GM11168 (cell line): ENCODE measurements around the gene TRRAP.
"Not testable (repeated sequence)": the region's sequence is repeated elsewhere in the genome, so short reads cannot be mapped to it uniquely, and the experiment has no call there.

Experiments used
- in situ Hi-C: fragments of 300-500 bp; cut with MboI; formaldehyde crosslinking; loops from one replicate; pipeline ENCODE4 v1.12.0; 2022; ENCODE audit warnings: low sequenced_read_pairs; ENCODE audit not compliant: unreplicated experiment

The TRRAP gene

DNA sequence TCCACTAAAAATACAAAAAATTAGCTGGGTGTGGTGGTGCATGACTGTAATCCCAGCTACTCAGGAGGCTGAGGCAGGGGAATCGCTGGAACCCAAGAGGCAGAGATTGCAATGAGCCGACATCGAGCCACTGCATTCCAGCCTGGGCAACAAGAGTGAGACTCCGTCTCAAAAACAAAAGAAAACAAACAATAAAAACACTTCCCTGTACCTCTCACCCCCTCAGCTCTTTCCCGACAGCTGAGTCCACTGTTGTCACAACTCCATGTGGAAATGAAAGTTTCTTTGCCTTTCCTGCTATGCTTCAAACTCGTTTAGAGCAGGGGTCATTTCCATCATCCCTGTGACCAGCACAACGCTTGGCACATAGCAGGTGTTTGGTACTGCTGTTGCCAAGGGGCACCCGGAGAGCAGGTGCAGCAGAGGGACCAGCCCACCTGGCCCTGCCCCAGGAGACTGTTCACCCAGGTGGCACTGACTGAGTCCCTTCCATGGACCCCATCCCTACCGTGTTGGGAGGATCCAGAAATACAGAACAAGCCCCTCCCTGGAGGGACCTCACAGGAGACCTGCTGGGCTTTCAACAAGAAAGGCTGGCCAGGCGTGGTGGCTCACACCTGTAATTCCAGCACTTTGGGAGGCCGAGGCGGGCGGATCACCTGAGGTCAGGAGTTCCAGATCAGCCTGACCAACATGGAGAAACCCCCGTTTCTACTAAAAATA, 13.4 kb upstream of the TRRAP start:
- in situ Hi-C loops, result no loop called here

DNA sequence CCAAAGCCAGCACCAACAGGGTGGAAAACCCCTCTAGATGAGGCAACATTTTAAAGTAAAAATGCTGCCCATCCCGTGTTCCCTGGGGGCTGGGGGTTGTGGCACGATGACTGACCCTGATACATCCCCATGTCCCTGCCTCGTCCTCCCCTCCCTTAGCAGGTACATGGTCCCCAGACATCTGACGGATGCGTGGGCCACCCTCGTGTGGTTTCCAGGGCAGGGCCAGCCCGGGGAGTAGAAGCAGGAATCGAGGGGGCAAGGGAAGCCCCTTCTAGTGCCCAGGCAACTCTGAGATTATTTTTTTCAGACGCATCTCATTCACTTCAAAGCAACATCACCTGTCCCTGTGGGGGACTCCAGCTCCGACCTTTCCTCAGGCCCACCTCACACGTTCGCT, 12.0 kb upstream of the TRRAP start:
- in situ Hi-C loops, result no loop called here

DNA sequence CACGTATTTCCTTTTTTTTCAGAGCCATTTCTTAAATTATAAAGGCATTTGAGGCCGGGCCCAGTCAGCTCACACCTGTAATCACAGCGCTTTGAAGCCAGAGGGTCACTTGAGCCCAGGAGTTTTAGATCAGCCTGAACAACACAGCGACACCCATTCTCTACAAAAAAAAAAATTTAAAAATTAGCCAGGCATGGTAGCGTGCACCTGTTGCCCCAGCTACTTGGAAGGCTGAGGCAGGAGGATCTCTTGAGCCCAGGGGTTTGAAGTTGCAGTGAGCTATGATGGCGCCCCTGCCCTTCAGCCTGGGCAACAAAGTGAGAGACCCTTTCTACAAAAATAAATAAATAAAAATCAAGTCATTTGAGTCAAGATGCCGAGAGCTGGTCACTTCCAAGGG, 11.6 kb upstream of the TRRAP start:
- in situ Hi-C loops, result no loop called here

DNA sequence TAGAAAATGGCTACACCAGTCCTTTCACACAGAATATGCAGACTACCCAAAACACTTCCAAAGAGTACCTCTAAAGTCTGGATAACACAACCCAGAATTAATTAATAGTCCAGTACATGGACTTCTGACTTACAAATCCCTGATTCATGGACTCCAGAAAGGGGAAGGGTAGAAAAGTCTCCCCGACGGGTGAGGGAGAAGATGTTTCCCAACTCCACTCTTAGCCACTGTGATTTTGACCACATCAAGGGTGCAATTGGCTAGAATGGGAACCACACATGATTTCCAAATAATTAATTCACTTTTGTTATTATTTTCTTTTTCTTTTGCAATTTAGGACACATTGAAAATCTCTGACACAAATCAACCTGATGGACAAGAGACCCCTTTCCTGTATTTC, 9.9 kb upstream of the TRRAP start:
- in situ Hi-C loops, result no loop called here

DNA sequence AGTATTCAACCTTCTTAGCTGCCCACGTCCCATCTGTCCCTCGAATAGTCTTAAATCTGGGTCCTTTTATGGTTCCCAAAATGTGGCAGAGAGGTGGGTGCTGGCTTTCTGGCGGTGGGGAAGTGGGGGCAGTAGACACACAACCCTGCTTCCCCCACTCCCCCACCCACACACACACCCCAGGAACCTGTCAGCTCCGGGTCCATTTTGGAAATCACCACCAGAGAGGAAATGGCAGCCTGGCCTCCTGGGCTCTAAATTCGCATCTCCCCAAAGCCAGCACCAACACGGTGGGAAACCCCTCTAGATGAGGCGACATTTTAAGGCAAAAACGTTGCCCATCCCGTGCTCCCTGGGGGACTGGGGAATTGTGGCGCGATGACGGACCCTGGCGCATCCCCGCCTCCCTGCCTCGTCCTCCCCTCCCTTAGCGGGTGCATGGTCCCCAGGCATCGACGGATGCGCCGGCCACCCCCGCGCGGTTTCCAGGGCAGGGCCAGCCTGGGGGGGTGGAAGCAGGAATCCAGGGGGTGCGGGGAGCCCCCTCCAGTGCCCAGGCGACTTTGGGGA, 9.2 kb upstream of the TRRAP start:
- in situ Hi-C loops, result no loop called here

DNA sequence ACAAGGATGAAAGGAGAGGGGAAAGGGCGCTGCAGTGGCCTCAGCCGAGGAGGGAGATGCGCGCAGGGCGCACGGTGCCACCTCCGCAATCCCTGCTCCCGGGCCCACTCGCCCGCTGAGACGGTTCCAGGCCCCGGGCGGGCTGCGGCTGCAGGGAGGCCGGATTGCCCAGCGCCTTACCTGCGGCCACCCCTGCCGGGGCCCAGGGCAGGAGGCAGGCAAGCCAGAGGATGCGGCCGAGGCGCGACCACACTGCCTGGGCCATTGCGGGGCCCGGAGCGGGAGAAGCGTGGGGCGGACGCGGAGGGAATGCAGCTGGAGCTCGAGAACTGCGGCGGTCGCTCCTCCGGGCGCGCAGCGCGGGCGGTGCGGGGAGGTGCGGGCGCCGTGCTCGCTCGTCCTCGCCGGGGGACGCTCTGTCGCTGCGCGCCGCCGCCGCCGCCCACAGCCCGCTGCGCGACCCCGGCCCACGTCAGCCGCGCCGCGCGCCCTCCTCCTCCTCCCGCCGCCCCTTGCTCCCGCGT, 8.7 kb upstream of the TRRAP start, which contains the start of gene TMEM130:
TMEM130 (minus strand) TSS at position 418 of the 524 bp plus-strand sequence; CDS start at position 265, 153 bp downstream.
- in situ Hi-C loops, result no loop called here

DNA sequence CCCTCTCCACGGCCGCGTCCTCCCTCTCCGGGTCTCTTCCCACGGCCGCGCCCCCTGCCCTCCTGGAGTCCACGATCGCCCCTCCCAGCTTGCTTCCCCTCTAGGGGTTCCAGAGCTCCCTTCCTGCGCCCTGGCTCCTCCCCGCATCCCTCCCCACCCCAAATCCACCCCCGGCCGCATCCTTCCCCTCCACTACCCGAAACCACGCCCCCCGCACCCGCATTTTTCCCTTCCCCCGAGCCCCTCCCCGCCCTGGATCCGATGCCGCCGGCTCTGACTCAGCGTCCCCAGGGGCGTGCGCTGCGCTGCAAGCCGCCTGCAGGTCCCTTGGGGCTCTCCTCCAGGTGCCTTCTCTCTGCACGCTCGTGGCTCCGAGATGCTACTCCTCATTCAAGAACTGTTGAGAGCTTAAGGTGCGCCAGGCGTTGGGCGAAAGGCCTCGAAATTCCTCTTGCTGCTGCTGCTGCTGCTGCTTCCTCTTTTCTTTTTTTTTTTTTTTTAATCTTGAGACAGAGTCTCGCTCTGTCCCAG, 8.1 kb upstream of the TRRAP start:
- in situ Hi-C loops, result no loop called here

DNA sequence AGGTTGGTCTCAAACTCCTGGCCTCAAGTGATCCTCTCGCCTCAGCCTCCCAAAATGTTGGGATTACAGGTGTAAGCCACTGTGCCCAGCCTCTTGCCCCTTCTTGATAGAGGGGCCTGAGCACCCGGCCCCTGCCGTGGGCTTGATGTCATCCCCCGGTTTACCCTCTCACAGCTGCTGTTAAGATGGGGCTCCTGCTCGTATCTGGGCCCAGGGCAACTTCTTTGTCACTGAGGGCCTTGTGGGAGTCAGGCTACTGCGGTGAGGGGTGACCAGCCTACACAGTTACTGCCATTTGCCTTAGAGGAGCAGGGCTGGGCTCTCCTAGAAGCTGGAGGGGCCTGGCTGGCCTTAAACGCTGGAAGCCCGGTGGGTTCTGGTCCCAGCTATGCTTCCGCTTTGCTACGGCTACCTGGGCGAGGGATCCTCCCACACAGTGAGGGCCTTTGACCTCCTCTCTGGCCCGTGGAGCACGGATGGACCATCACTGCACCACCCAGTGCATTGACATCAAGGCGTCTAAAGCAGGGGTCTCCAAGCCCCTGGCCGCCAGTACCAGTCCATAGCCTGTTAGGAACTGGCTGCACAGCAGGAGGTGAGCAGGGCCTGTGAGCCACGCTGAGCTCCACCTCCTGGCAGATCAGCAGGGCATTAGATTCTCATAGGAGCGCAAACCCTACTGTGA, 7.4 kb upstream of the TRRAP start:
- in situ Hi-C loops, result no loop called here

DNA sequence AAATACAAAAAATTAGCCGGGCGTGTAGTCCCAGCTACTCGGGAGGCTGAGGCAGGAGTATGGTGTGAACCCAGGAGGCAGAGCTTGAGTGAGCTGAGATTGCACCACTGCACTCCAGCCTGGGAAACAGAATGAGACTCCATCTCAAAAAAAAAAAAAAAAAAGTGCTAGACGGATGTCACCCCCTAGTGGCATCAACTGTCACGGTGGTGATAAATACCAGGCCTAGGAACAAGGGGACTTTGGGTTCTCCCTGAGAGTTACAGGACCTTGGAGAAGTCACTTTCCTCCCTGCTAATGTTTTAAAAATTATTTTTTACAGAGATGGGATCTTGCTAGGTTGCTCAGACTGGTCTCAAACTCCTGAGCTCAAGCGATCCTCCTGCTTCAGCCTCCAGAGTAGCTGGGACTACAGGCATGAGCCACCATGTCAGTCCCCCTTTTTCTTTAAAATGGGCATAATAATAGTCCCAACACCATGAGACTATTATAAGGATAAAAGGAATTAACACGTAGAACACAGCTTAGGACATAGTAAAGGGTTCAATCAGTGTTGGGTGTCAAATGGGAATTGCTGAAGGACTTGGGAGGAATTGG, 5.9 kb upstream of the TRRAP start:
- in situ Hi-C loops, result no loop called here

DNA sequence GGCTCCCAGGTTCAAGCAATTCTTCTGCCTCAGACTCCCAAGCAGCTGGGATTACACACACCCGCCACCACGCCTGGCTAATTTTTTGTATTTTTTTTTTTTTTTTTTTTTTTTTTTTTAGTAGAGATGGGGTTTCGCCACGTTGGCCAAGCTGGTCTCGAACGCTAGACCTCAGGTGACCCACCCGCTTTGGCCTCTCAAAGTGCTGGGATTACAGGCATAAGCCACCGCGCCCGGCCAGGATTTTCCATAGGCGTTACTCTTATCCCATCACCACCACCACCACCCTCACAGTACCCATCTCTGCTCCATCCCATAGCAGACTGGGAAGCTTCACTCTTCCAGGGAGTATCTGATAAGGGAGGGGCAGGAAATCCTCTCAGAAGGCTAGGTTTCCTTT, 4.7 kb upstream of the TRRAP start:
- in situ Hi-C loops, result not testable (repeated sequence)

DNA sequence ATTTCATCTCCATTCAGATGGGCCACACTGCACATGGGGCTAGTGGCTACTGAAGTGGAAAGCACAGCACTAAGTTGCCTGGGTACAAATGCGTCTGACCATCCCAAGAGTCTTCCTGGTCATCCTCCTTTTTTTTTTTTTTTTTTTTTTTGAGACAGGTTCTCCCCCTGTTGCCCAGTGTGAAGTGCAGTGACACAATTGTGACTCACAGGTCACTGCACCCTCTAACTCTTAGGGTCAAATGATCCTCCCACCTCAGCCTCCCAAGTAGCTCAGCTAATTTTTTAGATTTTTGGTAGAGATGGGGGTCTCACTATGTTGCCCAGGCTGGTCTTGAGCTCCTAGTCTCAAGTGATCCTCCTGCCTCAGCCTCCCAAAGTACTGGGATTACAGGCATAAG, 3.4 kb upstream of the TRRAP start:
- in situ Hi-C loops, result no loop called here

DNA sequence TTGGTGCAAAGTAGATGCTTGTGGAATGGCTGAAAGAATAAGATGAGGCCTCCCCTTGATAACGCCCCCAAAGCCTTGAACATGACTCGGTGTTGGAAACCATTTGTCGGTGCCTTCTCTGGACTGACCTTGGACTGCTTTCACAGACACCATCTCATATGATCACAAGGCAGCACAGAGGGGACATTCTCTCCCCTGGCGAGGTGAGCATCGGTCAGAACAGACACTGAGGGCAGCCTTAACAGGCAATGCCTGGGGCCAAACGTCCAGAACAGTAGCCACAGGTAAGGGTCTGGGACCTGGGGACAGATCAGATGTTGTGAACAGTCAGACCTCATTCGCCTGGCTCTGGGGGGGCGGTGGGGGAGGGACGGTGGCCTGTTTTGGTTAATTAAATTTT, 2.8 kb upstream of the TRRAP start:
- in situ Hi-C loops, result no loop called here

DNA sequence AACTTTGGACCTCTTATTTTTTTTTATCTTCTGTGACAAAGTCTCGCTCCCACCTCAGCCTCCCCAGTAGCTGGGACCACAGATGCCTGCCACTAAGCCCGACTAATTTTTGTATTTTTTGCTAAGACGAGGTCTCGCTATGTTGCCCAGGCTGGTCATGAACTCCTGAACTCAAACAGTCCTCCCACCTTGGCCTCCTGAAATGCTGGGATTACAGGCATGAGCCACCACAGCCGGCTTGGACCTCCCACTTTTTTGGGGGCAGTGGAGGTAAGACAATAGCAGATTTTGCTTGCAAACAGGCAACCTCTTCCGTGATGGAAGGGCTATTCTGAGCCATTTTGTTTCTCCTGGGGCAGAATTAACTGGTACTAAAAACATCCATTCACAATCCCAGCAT, 1.2 kb upstream of the TRRAP start:
- in situ Hi-C loops, result no loop called here

DNA sequence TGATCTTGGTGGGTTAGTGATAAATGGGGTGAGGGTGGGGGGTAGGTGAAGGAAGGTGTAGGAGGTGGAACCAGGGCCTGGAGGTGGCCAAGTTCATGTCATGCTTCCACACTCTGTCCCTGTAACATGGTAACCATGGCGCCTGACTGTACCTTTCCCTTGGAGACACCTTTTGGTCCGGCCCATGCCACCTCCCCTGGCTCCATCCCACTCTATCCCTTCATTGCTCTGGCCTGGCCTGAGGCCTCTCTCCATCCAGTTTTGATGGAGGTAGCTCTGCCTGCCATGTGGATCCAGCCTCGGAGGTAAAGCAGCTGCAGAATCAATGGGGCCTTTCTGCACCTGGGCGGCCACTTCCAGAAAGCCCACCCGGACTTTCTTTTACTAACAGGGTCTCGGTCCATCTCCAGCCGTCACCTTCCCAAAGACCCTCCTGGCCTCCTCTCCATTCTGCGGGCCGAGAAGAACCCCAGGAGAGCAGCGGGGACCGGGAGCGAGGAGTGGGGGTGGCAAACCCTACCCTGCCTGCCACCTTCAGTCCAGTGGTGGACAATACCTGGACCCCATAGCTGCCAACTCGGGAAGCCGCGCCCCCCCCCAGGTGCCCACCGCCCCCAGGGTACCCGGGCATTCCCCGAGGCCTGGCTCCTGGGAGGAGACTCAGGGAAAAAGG, 504 bp upstream of the TRRAP start:
- in situ Hi-C loops, result no loop called here

DNA sequence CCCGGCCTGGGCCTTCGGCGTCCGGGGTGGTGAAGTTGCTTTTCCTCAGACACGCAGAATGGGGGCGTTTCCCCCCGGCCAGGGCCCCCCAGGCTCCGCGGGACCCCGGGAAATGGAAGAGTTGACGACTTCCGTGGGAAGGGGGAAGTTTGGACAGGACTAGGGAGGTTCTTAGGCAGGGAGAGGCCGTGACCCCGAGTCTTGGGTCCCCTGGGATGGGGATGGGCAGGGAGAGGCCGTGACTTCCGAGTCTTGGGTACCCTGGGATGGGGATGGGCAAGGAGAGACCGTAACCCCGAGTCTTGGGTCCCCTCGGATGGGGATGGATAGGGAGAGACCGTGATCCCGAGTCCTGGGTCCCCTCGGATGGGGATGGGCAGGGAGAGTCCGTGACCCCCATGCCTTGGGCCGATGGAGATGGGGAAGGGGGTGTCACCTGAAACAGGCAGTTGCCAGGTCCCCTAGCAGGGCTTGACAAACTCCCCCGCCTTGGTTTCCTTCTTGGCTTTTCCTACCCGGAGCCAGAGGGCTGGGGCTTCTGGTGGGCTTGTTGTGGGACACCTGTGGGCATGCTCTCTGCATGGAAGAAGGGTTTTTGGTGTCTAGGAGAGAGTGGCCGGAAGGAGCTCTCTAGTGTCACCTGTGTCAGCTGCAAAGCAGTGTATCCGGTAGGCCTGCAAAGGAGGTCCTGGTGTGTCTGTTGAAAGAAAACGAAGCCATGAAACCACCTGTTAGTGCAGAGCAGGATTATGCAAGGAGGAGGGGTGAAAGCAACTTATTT, 1.1 kb downstream of the TRRAP start:
- in situ Hi-C loops, result no loop called here

DNA sequence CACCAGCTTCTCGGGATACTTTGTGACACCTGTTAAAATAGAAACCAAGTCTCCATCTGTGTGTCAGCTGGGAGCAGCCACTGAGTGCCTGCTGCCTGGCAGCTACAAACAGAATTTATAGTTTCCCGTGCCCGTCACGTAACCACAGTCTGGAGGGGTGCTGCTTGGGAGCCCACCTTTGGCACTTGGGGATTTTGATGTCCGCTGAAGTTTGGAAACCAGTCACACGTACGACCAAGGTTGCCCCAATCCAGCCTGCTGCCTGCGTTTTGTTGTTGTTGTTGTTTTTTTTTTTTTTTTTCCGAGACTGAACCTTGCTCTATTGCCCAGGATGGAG, 1.6 kb downstream of the TRRAP start:
- in situ Hi-C loops, result no loop called here

DNA sequence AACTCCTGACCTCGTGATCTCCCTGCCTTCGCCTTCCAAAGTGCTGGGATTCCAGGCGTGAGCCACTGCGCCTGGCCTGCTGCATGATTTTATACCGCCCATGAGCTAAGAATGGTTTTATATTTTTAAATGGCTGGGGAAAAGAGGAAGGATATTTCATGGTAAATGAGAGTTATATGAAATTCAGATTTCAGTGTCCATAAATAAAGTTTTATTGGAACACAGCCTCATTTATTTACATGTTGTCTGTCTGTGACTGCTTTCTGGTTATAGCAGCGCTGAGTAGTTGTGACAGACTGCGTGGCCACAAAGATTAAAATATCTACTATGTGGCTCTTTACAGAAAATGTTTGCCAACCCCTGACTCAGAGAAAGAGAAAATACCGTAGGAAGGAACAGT, 2.2 kb downstream of the TRRAP start:
- in situ Hi-C loops, result no loop called here

DNA sequence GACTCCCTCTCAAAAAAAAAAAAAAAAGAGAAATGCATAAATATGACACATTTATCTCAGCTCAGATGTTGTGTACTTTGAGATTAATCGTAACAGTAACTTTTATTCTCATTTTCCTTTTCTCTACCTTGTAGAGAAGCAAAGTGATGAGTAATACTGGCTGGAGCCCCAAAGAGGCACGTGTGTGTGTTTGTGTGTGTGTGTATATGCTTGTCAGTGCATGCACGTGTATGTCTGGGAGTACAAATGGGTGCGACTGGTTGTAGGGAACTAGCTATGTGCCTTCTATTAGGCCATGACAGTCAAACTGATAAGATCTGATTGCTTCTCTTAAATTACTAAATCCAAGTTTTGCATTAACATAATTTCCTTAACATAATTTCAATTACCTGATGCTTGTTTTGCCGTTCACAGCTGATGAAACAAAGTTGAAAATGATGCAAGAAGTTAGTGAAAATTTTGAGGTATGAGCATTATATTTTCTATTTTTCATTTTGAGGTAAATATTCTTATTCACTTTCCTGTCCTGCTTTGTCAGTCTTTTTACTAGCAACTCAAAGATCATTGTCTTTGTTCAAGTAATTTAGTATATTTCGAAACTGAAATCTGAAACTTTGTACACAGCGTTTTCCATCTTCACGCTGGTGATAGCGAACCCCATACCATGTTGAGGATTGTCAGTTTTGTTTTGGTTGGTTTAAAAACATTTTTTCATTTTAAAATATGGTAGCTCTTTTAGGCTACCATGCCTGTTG, 3.4 kb downstream of the TRRAP start:
- in situ Hi-C loops, result no loop called here

DNA sequence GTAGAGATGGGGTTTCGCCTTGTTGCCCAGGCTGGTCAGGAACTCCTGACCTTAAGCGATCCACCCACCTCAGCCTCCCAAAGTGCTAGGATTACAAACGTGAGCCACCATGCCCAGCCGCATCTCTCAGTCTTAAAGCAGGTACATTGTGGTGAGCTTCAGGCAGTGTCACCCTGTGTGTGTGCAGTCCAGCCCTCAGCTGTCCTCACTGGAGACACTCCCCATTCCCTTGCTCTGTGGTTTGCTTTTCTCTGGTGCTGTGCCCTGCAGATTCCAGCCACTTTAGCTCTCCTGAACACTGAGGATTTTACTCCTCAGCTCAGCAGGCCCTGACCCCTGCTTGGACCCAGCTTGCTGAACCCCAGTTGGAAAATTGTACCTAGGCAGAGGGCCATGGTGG, 6.1 kb downstream of the TRRAP start:
- in situ Hi-C loops, result no loop called here
